CD4-positive, alpha-beta T cell (primary cell): ENCODE data around the gene UNC45A. TPM values are rescaled to one million over a fixed set of nuclear protein-coding genes. Genes with fewer than 3 reads are reported as not detected.

Experiments used
- ATAC-seq: fragments of 200-7000 bp; cut with Tn5 transposase; one replicate; pipeline ENCODE4 v1.10.0; 2022; ENCODE audit warnings: mild to moderate bottlenecking; ENCODE audit not compliant: poor library complexity
- CTCF ChIA-PET: fragments of 350-600 bp; sonication (Branson Sonifier 250); formaldehyde crosslinking; loops from one replicate; lab custom pipeline; 2021; ENCODE audit warnings: antibody characterized with exemption, inconsistent platforms; lab: Charles Lee
- POLR2A ChIA-PET: fragments of 350-600 bp; sonication (Branson Sonifier 250); formaldehyde crosslinking; loops from one replicate; lab custom pipeline; 2021; ENCODE audit warnings: antibody characterized with exemption, inconsistent platforms; lab: Charles Lee
- DNase-seq, 14 experiments: peaks; one replicate each; pipeline ENCODE4 v3.0.0-alpha.2; 2013 to 2020; ENCODE audit warnings: mixed read lengths in 2 of 14
- H3K27ac ChIP-seq, 2 donors: one replicate each; pipeline versions ENCODE4 v1.5.1 to v1.7.0; 2013; ENCODE audit warnings: low read length in 2 of 2, low read depth in 1 of 2, mild to moderate bottlenecking in 1 of 2
- H3K27me3 ChIP-seq, 2 experiments: 1 replicate in 1 of 2; 2 replicates in 1 of 2; pipeline versions ENCODE4 v1.6.1 to v1.7.0; 2013; ENCODE audit warnings: low read length in 2 of 2, control low read depth in 1 of 2, mild to moderate bottlenecking in 1 of 2, moderate library complexity in 1 of 2; ENCODE audit not compliant: insufficient read depth in 2 of 2, control insufficient read depth in 1 of 2
- H3K36me3 ChIP-seq: one replicate; pipeline ENCODE4 v1.6.1; 2013; ENCODE audit warnings: low read length, control low read depth; ENCODE audit not compliant: insufficient read depth
- H3K4me1 ChIP-seq: one replicate; pipeline ENCODE4 v1.6.1; 2013; ENCODE audit warnings: low read length, control low read depth; ENCODE audit not compliant: insufficient read depth
- H3K4me3 ChIP-seq: one replicate; pipeline ENCODE4 v1.5.1; 2013; ENCODE audit warnings: mild to moderate bottlenecking, low read length, moderate library complexity
- H3K9me3 ChIP-seq, 2 experiments: 1 replicate in 1 of 2; 2 replicates in 1 of 2; pipeline versions ENCODE4 v1.6.1 to v1.7.0; 2013; ENCODE audit warnings: low read length in 2 of 2, mild to moderate bottlenecking in 2 of 2, control low read depth in 1 of 2, moderate library complexity in 1 of 2; ENCODE audit not compliant: control insufficient read depth in 1 of 2, insufficient read depth in 1 of 2
- H3K27ac Mint-ChIP-seq: one replicate; pipeline ENCODE4 v1.8.0; 2020; ENCODE audit warnings: mixed read lengths
- H3K27me3 Mint-ChIP-seq: one replicate; pipeline ENCODE4 v1.8.0; 2021; ENCODE audit warnings: mixed read lengths
- H3K36me3 Mint-ChIP-seq: one replicate; pipeline ENCODE4 v1.8.0; 2021; ENCODE audit warnings: low read depth, mixed read lengths
- H3K4me1 Mint-ChIP-seq: one replicate; pipeline ENCODE4 v1.8.0; 2021; ENCODE audit warnings: low read depth, mixed read lengths
- H3K4me3 Mint-ChIP-seq: one replicate; pipeline ENCODE4 v1.8.0; 2020; ENCODE audit warnings: mild to moderate bottlenecking, mixed read lengths
- H3K9me3 Mint-ChIP-seq: one replicate; pipeline ENCODE4 v1.8.0; 2020; ENCODE audit warnings: mixed read lengths
- CTCF ChIP-seq: fragments of 200-600 bp; IDR thresholded peaks from one replicate; pipeline ENCODE4 v1.8.0; 2022; ENCODE audit warnings: antibody characterized with exemption, mild to moderate bottlenecking
- intact Hi-C, 2 experiments: fragments of 100-400 bp; cut with DNase I in 1 of 2; cut with micrococcal nuclease in 1 of 2; formaldehyde crosslinking; loops; one replicate each; pipeline versions ENCODE4 v1.15.1 to v1.9.0; 2023 to 2025; cut with DNase I, micrococcal nuclease
- total RNA-seq, 174 experiments: library from RNA in 2 of 174; stranded (reverse) in 2 of 174; gene quantifications; one replicate each; pipeline ENCODE4 v1.2.3 and lab custom pipeline; 2021 to 2026

The UNC45A gene
- total RNA-seq, 2 experiments from 2014 or later: 17.6 to 18.9 TPM

- intact Hi-C loops: no loop called here
- H3K36me3 Mint-ChIP-seq: peaks cover 85% of the 10 kb centered on the region
- H3K27ac Mint-ChIP-seq: no peak overlapping the region
- TF ChIP-seq CTCF: no peak
- no peak overlapping the region for H3K27ac ChIP-seq
- H3K9me3 ChIP-seq: no peaks in the 10 kb centered on the region
- no peak overlapping the region for H3K4me3 Mint-ChIP-seq
- H3K9me3 Mint-ChIP-seq: no peaks in the 10 kb centered on the region
- no peaks in the 10 kb centered on the region for H3K27me3 ChIP-seq
- no peak for ATAC-seq
- H3K36me3 ChIP-seq: peaks cover 91% of the 10 kb centered on the region
- peaks cover 10% of the 10 kb centered on the region for H3K4me1 Mint-ChIP-seq
- no peaks in the 10 kb centered on the region for H3K27me3 Mint-ChIP-seq
- no peak overlapping the region for H3K4me3 ChIP-seq
- ChIA-PET POLR2A (no interaction called here), CTCF (no interaction called here)
- no peak for DNase-seq
- no peaks in the 10 kb centered on the region for H3K4me1 ChIP-seq
These were observed 25.1 kb upstream of the UNC45A start for GRCh38 chr15:90909976-90910375.

- Histone ChIP-seq H3K27ac (no peak overlapping the region), H3K36me3 (peaks cover 91% of the 10 kb centered on the region), H3K27me3 (no peaks in the 10 kb centered on the region), H3K9me3 (no peaks in the 10 kb centered on the region), H3K4me3 (no peak overlapping the region), H3K4me1 (no peaks in the 10 kb centered on the region)
- intact Hi-C loops: no loop called here
- Mint-ChIP-seq H3K9me3 (no peaks in the 10 kb centered on the region), H3K27ac (no peak overlapping the region), H3K27me3 (no peaks in the 10 kb centered on the region), H3K4me1 (peaks cover 3% of the 10 kb centered on the region), H3K4me3 (no peak overlapping the region), H3K36me3 (peaks cover 85% of the 10 kb centered on the region)
- POLR2A ChIA-PET: no interaction called here
- DNase-seq (no peak), ATAC-seq (no peak)
- TF ChIP-seq CTCF: no peak
- CTCF ChIA-PET: no interaction called here
These were observed 24.4 kb upstream of the UNC45A start for GRCh38 chr15:90910441-90911301.

- peaks cover 85% of the 10 kb centered on the region for H3K36me3 Mint-ChIP-seq
- no peak for DNase-seq
These were observed 23.8 kb upstream of the UNC45A start for GRCh38 chr15:90911302-90911623.

More at GRCh38 chr15:90911302-90911623, 23.8 kb upstream of the UNC45A start:
- H3K27ac Mint-ChIP-seq: no peak overlapping the region
- Histone ChIP-seq H3K27me3 (no peaks in the 10 kb centered on the region), H3K27ac (no peak overlapping the region), H3K4me1 (peaks cover under 1% of the 10 kb centered on the region), H3K4me3 (no peak overlapping the region), H3K9me3 (no peaks in the 10 kb centered on the region), H3K36me3 (peaks cover 91% of the 10 kb centered on the region)
- ChIA-PET POLR2A (no interaction called here), CTCF (no interaction called here)
- H3K27me3 Mint-ChIP-seq: no peaks in the 10 kb centered on the region
- no peaks in the 10 kb centered on the region for H3K4me1 Mint-ChIP-seq
- H3K4me3 Mint-ChIP-seq: no peak overlapping the region
- no peaks in the 10 kb centered on the region for H3K9me3 Mint-ChIP-seq
- ATAC-seq: no peak
- intact Hi-C loops: no loop called here
- no peak for TF ChIP-seq CTCF
